Bronchial epithelial cell (primary cell): Measurements from ENCODE around the gene RABEP1. TPM values are rescaled to one million over a fixed set of nuclear protein-coding genes. Genes with fewer than 3 reads are reported as not detected.

Experiments
- DNase-seq: peaks from one replicate; pipeline ENCODE4 v3.0.0-alpha.2; 2010; ENCODE audit warnings: low read depth
- FAIRE-seq: peaks from 2 replicates; lab custom pipeline; 2011; peaks lifted over from hg19 to GRCh38; lab: Jason Lieb, UNC
- H3K27me3 ChIP-seq: 2 replicates; pipeline ENCODE4 v1.5.1; 2011; ENCODE audit warnings: low read length; ENCODE audit not compliant: control insufficient read depth, insufficient read depth
- H3K36me3 ChIP-seq: 2 replicates; pipeline ENCODE4 v1.5.1; 2011; ENCODE audit warnings: low read length; ENCODE audit not compliant: control insufficient read depth, insufficient read depth
- H3K4me3 ChIP-seq: 2 replicates; pipeline ENCODE4 v1.5.1; 2011; ENCODE audit warnings: mild to moderate bottlenecking, low read depth, low read length, control low read depth
- total RNA-seq: library from RNA; depleted of rRNA; stranded (reverse); fragments of >200 nt; gene quantifications from 2 replicates; pipeline ENCODE4 v1.2.1, GENCODE V29; 2014
- TF ChIP-seq, protein P1 (sequence below): IDR thresholded peaks from 2 replicates; pipeline ENCODE4 v1.5.1; 2011; ENCODE audit warnings: mild to moderate bottlenecking, moderate library complexity, low read length, control low read depth, inconsistent platforms; ENCODE audit not compliant: insufficient read depth, severe bottlenecking

Gene RABEP1
- total RNA-seq, 1 donor from 2014 or later, result 41.1 TPM

DNA sequence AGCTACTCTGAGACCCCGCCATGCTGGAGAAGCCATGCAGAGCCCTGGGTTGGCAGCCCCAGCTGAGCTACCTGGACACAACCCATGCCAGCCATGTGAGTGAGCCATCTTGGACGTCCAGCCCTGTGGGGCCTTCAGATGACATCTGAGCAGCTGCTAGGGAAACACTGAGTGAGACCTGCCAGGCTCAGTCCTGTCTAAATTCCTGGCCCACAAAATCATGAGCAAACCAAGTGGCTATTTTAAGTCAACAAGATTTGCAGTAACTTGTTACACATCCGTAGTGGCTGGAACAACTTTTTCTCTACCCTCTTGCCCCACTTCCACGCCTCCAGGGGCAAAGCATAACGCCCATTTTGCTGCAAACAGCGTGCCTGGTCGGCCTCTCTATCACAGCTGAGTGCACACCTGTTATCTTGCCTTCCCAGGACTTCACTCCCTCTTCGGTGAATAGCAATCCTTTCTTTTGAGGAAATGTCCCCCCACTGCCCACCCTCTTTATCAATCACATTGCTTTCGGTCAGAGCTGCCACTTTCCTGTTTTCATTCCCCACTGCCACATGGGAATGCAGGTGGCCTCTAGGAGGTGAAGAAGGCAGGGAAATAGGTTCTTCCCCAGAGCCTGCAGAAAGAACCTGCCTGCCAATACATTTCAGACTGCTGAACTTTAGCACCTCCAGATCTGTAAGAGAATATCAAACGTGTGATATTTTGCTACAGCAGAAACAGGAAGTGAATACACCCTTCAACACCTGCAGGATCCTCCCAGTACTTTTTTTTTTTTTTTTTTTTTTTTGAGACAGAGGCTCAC lies 40.0 kb upstream of the RABEP1 start:
- no peak overlapping the region for H3K4me3 ChIP-seq
- no peaks in the 10 kb centered on the region for H3K27me3 ChIP-seq
- H3K36me3 ChIP-seq, result no peaks in the 10 kb centered on the region
- no peak for FAIRE-seq
- DNase-seq, result peak; percentile 79
- TF ChIP-seq, protein P1, sequence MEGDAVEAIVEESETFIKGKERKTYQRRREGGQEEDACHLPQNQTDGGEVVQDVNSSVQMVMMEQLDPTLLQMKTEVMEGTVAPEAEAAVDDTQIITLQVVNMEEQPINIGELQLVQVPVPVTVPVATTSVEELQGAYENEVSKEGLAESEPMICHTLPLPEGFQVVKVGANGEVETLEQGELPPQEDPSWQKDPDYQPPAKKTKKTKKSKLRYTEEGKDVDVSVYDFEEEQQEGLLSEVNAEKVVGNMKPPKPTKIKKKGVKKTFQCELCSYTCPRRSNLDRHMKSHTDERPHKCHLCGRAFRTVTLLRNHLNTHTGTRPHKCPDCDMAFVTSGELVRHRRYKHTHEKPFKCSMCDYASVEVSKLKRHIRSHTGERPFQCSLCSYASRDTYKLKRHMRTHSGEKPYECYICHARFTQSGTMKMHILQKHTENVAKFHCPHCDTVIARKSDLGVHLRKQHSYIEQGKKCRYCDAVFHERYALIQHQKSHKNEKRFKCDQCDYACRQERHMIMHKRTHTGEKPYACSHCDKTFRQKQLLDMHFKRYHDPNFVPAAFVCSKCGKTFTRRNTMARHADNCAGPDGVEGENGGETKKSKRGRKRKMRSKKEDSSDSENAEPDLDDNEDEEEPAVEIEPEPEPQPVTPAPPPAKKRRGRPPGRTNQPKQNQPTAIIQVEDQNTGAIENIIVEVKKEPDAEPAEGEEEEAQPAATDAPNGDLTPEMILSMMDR, result no peak

DNA sequence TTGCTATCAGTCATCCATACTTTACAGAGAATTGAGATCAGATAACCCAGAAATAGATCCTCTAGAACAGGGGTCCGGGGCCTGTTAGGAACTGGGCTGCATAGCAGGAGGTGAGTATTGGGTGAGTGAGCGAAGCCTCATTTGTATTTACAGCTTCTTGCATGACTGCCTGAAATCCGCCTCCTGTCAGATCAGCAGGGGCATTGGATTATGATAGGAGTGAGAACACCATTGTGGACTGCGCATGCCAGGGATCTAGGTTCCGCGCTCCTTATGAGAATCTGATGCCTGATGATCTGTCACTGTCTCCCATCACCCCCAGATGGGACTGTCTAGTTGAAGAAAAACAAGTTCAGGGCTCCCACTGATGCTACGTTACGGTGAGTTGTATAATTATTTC lies 34.5 kb upstream of the RABEP1 start:
- H3K36me3 ChIP-seq, result no peaks in the 10 kb centered on the region
- DNase-seq (no peak), FAIRE-seq (no peak)
- no peak overlapping the region for H3K4me3 ChIP-seq
- TF ChIP-seq, protein P1, result no peak
- H3K27me3 ChIP-seq, result no peaks in the 10 kb centered on the region

DNA sequence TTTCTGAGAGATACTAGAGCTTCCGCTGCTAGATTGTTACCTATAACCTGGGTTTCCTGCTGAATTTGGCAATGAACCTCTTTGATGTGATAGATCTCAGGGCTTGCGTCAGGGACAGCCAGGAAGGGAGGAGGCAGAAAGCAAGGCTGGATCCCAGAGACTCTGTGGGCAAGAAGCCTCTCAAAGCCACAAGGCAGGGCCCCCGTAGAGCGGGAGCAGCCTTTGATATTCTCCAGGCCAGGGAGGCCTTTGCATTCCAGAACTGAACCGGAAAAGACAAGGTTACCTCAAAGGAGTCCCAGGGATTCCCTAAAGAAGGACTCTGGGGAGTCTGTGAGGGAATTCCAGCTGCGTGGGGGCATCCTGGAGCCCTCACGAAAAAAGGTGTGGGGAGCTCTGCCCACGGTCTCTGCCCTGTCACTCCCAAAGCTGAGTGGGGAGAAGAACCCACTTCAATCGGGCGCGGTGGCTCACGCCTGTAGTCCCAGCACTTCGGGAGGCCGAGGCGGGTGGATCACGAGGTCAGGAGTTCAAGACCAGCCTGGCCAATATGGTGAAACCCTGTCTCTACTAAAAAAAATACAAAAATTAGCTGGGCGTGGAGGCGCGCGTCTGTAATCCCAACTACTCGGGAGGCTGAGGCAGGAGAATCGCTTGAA lies 33.1 kb upstream of the RABEP1 start:
- TF ChIP-seq, protein P1, result no peak
- Histone ChIP-seq H3K27me3 (no peaks in the 10 kb centered on the region), H3K4me3 (no peak overlapping the region), H3K36me3 (no peaks in the 10 kb centered on the region)
- FAIRE-seq (no peak), DNase-seq (no peak)

DNA sequence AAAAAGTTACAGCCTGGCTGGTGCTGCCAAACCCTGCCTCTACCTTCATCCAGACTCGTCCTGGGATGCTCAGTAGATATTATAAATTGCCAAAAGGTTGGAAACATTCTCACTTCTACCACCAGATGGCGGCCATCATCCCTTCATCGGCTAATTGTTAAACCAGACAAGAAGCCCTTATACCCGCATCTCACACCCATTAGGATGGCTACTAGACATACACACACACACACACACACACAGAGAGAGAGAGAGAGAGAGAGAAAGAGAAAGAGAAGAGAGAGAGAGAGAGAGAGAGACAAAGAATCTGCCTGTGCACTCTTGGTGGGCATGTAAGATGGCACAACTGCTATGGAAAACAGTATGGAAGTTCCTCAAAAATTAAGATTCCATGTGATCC lies 32.5 kb upstream of the RABEP1 start:
- no peaks in the 10 kb centered on the region for H3K27me3 ChIP-seq
- TF ChIP-seq, protein P1, result peak; percentile 57
- DNase-seq, result peak; percentile 65
- no peaks in the 10 kb centered on the region for H3K36me3 ChIP-seq
- H3K4me3 ChIP-seq, result no peak overlapping the region
- FAIRE-seq, result no peak

DNA sequence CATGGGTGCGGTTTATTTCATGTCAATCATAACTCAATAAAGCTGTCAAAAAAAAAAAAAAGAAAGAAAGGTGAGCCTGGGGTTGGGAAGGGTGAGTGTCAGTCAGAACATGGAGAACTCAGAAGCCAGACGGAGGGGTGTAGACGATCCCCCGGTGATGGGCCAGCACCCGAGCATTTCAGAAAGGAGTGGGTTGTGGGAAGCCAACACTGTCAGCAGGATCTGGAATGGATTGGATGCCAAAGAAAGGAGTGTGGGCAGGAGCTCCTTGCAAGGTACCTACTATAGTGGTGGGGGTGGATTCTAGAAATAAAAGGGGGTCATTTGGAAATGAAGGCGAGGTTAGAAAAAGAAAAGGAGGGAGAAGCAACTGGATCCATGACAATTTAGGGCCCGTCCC lies 27.7 kb upstream of the RABEP1 start:
- DNase-seq (no peak), FAIRE-seq (no peak)
- Histone ChIP-seq H3K36me3 (no peaks in the 10 kb centered on the region), H3K27me3 (no peaks in the 10 kb centered on the region), H3K4me3 (no peak overlapping the region)
- TF ChIP-seq, protein P1, result no peak
